ENCODE measurements around the gene PDCL2. TPM values are rescaled to one million over a fixed set of nuclear protein-coding genes. Genes with fewer than 3 reads are reported as not detected.

Gene PDCL2
- total RNA-seq, 1 experiment from 2014 or later = not detected

DNA sequence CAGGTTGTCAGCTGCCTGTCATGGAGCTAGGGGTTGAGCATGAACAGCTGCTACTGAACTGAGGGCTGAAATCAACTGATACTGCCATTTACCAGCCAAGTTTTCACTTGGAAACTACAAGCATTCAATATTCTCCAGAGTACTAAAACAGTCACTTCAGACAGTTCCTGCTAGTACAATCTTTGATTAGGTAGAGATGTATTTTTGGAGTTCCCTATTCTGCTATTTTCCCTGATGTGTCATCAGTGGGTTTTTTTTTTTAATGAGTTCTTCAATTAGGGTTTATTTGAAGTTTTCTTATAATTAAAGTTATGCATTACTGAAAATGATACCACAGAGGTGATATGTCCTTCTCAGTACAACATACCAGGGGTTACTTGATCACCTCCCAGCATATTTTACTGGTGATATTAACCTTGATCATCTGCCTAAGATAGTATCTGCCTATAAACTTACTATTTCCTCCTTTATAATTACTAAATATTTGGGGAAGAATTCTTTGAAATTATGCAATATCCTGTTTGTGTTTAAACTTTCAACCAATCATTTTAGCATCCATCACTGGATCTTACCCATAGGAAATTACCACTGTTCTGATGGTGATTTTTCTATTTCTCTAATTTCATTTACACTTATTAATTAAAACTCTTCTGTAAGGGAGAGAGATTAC, 13.6 kb downstream of the PDCL2 start:
- Mint-ChIP-seq H3K36me3 (ENCODE audit: insufficient read depth, unreplicated experiment) (no peaks in the 10 kb centered on the region), H3K27me3 (ENCODE audit: insufficient read depth, unreplicated experiment) (no peaks in the 10 kb centered on the region), H3K27ac (ENCODE audit: low read depth, unreplicated experiment) (no peak overlapping the region), H3K4me3 (ENCODE audit: unreplicated experiment) (no peak overlapping the region), H3K4me1 (ENCODE audit: insufficient read depth, unreplicated experiment) (no peaks in the 10 kb centered on the region), H3K9me3 (ENCODE audit: unreplicated experiment) (peaks cover 3% of the 10 kb centered on the region)
- BruUV-seq (replicated peaks) = no TSS peak
- DNase-seq (ENCODE audit: unreplicated experiment) = no peak
- ChIA-PET CTCF (interaction anchor here (1.2 kb wide), 1 partner anchor 58 kb away, joined by 5 read pairs; the partner anchor contains the start of gene NMU), POLR2A (no interaction called here)
- intact Hi-C loops (cut with micrococcal nuclease) = no loop called here
- TF ChIP-seq, protein P1, sequence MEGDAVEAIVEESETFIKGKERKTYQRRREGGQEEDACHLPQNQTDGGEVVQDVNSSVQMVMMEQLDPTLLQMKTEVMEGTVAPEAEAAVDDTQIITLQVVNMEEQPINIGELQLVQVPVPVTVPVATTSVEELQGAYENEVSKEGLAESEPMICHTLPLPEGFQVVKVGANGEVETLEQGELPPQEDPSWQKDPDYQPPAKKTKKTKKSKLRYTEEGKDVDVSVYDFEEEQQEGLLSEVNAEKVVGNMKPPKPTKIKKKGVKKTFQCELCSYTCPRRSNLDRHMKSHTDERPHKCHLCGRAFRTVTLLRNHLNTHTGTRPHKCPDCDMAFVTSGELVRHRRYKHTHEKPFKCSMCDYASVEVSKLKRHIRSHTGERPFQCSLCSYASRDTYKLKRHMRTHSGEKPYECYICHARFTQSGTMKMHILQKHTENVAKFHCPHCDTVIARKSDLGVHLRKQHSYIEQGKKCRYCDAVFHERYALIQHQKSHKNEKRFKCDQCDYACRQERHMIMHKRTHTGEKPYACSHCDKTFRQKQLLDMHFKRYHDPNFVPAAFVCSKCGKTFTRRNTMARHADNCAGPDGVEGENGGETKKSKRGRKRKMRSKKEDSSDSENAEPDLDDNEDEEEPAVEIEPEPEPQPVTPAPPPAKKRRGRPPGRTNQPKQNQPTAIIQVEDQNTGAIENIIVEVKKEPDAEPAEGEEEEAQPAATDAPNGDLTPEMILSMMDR (IDR thresholded peaks at IDR 0.05; ENCODE audit: unreplicated experiment) = no peak

DNA sequence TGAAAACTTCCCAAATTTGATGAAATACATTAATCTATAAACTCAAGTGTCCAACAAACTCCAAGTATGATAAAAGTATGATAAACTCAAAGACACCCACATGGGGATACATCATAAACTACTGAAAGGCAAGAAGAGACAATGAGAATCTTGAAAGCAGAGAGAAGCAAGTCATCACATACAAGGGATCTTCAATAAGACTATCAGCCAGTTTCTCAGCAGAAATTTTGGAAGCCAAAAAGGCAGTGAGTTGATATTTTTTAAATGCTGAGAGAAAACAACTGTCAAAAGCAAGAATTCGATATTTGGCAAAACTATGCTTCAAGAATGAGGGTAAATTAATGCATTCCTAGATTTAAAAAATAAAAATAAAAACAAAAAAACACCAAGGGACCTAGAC, 16.5 kb downstream of the PDCL2 start:
- H3K4me1 Mint-ChIP-seq (ENCODE audit: insufficient read depth, unreplicated experiment) = no peaks in the 10 kb centered on the region
- intact Hi-C loops (cut with micrococcal nuclease) = no loop called here

DNA sequence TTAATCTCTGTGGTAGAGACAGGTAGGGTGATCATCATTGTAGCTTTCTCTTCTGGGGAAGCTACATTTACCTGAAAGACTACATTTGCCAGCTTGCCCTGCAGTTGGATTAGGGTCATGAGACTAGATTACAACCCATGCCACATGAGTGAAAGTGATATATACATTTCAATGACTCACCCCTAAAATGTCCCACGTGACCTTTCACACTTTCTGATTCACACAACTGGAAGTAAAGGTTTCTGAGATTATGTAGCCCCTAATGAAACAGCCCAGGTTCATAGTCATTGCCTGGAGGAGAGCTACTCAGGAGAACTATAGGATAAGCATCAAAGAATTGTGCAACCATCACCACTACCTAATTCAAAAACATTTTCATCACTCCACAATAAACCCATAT, 17.8 kb downstream of the PDCL2 start:
- Mint-ChIP-seq H3K27me3 (ENCODE audit: insufficient read depth, unreplicated experiment) (no peaks in the 10 kb centered on the region), H3K4me3 (ENCODE audit: unreplicated experiment) (no peak overlapping the region), H3K27ac (ENCODE audit: low read depth, unreplicated experiment) (no peak overlapping the region), H3K36me3 (ENCODE audit: insufficient read depth, unreplicated experiment) (no peaks in the 10 kb centered on the region), H3K9me3 (ENCODE audit: unreplicated experiment) (no peaks in the 10 kb centered on the region), H3K4me1 (ENCODE audit: insufficient read depth, unreplicated experiment) (no peaks in the 10 kb centered on the region)
- BruUV-seq (replicated peaks) = no TSS peak
- intact Hi-C loops (cut with micrococcal nuclease) = no loop called here
- POLR2A ChIA-PET = interaction anchor here (0.6 kb wide), 1 partner anchor 38 kb away, joined by 3 read pairs; no protein-coding TSS in a partner anchor
- peak; percentile 12 for DNase-seq (ENCODE audit: unreplicated experiment)
- TF ChIP-seq, protein P1 (IDR thresholded peaks at IDR 0.05; ENCODE audit: unreplicated experiment) = no peak
- CTCF ChIA-PET = no interaction called here

More for the DNA sequence above, 16.5 kb downstream of the PDCL2 start:
- H3K9me3 Mint-ChIP-seq (ENCODE audit: unreplicated experiment) = no peaks in the 10 kb centered on the region
- no peak overlapping the region for H3K4me3 Mint-ChIP-seq (ENCODE audit: unreplicated experiment)
- H3K27ac Mint-ChIP-seq (ENCODE audit: low read depth, unreplicated experiment) = no peak overlapping the region
- ChIA-PET CTCF (interaction anchor here (0.6 kb wide), 1 partner anchor 140 kb away, joined by 3 read pairs; no protein-coding TSS in a partner anchor), POLR2A (no interaction called here)
- DNase-seq (ENCODE audit: unreplicated experiment) = no peak
- H3K27me3 Mint-ChIP-seq (ENCODE audit: insufficient read depth, unreplicated experiment) = no peaks in the 10 kb centered on the region
- H3K36me3 Mint-ChIP-seq (ENCODE audit: insufficient read depth, unreplicated experiment) = no peaks in the 10 kb centered on the region
- BruUV-seq (replicated peaks) = no TSS peak
- TF ChIP-seq, protein P1 (IDR thresholded peaks at IDR 0.05; ENCODE audit: unreplicated experiment) = no peak

DNA sequence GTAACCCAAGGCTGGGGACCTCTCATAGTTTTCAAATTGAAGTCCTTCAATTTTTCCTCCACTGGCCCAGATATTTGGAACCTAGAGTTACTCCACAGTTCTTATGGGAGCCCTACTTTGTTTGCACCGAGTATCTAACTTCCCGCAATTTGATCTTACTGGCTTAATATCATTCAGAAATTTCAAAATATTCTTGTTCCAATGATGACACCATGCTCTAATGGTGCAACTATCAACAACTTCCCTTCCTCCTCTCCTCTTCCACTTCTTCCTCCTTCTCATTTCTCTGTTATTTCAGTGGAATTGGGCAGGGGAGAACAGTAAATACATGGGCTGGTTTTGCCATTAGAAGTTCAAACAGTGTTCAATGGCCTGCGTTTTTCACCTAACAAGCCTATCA, 20.2 kb downstream of the PDCL2 start:
- Mint-ChIP-seq H3K27ac (ENCODE audit: low read depth, unreplicated experiment) (no peak overlapping the region), H3K36me3 (ENCODE audit: insufficient read depth, unreplicated experiment) (no peaks in the 10 kb centered on the region), H3K27me3 (ENCODE audit: insufficient read depth, unreplicated experiment) (no peaks in the 10 kb centered on the region), H3K4me1 (ENCODE audit: insufficient read depth, unreplicated experiment) (no peaks in the 10 kb centered on the region), H3K9me3 (ENCODE audit: unreplicated experiment) (no peaks in the 10 kb centered on the region), H3K4me3 (ENCODE audit: unreplicated experiment) (no peak overlapping the region)
- no peak for DNase-seq (ENCODE audit: unreplicated experiment)
- POLR2A ChIA-PET = no interaction called here
- CTCF ChIA-PET = no interaction called here
- intact Hi-C loops (cut with micrococcal nuclease) = no loop called here
- TF ChIP-seq, protein P1 (IDR thresholded peaks at IDR 0.05; ENCODE audit: unreplicated experiment) = no peak
- BruUV-seq (replicated peaks) = no TSS peak

Measured in MCF 10A (cell line).